Fibroblast of lung (primary cell): ENCODE measurements around the gene LYPD6. TPM values are rescaled to one million over a fixed set of nuclear protein-coding genes. Genes with fewer than 3 reads are reported as not detected.

Source experiments
- DNase-seq, 2 donors: peaks; one replicate each; pipeline versions ENCODE4 v3.0.0 to v3.0.0-alpha.2; 2010; ENCODE audit warnings: low read depth in 2 of 2
- H2AFZ ChIP-seq: 2 replicates; pipeline ENCODE4 v1.5.1; 2012; ENCODE audit warnings: low read length, control low read depth, inconsistent platforms
- H3K27ac ChIP-seq: 2 replicates; pipeline ENCODE4 v1.5.1; 2011; ENCODE audit warnings: low read length, control low read depth; ENCODE audit not compliant: insufficient read depth
- H3K27me3 ChIP-seq: 2 replicates; pipeline ENCODE4 v1.5.1; 2011; ENCODE audit warnings: mild to moderate bottlenecking, low read length; ENCODE audit not compliant: control insufficient read depth, insufficient read depth
- H3K36me3 ChIP-seq: 2 replicates; pipeline ENCODE4 v1.5.1; 2011; ENCODE audit warnings: low read length; ENCODE audit not compliant: control insufficient read depth, insufficient read depth
- H3K4me1 ChIP-seq: 2 replicates; pipeline ENCODE4 v1.5.1; 2011; ENCODE audit warnings: low read length; ENCODE audit not compliant: control insufficient read depth, insufficient read depth; ENCODE audit errors: extremely low read depth
- H3K4me2 ChIP-seq: 2 replicates; pipeline ENCODE4 v1.5.1; 2011; ENCODE audit warnings: low read length, control low read depth; ENCODE audit not compliant: insufficient read depth; ENCODE audit errors: extremely low read depth
- H3K4me3 ChIP-seq, 4 experiments: fragments of 200-600 bp in 1 of 4; sonication (generic) in 1 of 4; replicated peaks in 1 of 4; 2 replicates each; pipeline ENCODE4 v1.5.1; 2011 to 2016; ENCODE audit warnings: low read length in 4 of 4, low read depth in 3 of 4, mild to moderate bottlenecking in 3 of 4, control low read depth in 2 of 4, inconsistent platforms in 1 of 4, mixed read lengths in 1 of 4; ENCODE audit not compliant: insufficient read depth in 1 of 4; ENCODE audit errors: control extremely low read depth in 1 of 4
- H3K79me2 ChIP-seq: 2 replicates; pipeline ENCODE4 v1.5.1; 2012; ENCODE audit warnings: mild to moderate bottlenecking, low read length, inconsistent platforms; ENCODE audit not compliant: control insufficient read depth, insufficient read depth
- H3K9ac ChIP-seq: 2 replicates; pipeline ENCODE4 v1.5.1; 2011; ENCODE audit warnings: mild to moderate bottlenecking, low read length, control low read depth; ENCODE audit not compliant: insufficient read depth
- H3K9me3 ChIP-seq: 2 replicates; pipeline ENCODE4 v1.5.1; 2012; ENCODE audit warnings: low read depth, low read length; ENCODE audit not compliant: control insufficient read depth, insufficient read depth
- H4K20me1 ChIP-seq: 2 replicates; pipeline ENCODE4 v1.5.1; 2011; ENCODE audit warnings: low read length; ENCODE audit not compliant: control insufficient read depth, insufficient read depth; ENCODE audit errors: extremely low read depth
- EZH2 ChIP-seq: IDR thresholded peaks from 2 replicates; pipeline ENCODE4 v1.5.1; 2012; ENCODE audit warnings: low read length, control low read depth, mild to moderate bottlenecking; ENCODE audit errors: missing control alignments
- polyA plus RNA-seq, 2 donors: library from polyadenylated mRNA; depleted of rRNA in 1 of 2; stranded (reverse) in 1 of 2; unstranded in 1 of 2; fragments of >200 nt; gene quantifications; 2 replicates each; pipeline ENCODE4 v1.2.1, GENCODE V29; 2011 to 2012; ENCODE audit warnings: missing spikeins in 1 of 2
- total RNA-seq: library from RNA; depleted of rRNA; stranded (reverse); fragments of >200 nt; gene quantifications from 2 replicates; pipeline ENCODE4 v1.2.1, GENCODE V29; 2014
- TF ChIP-seq, protein P1 (sequence below), 2 donors: IDR thresholded peaks in 1 of 2; conservative IDR thresholded peaks in 1 of 2; 1 replicate in 1 of 2; 2 replicates in 1 of 2; pipeline ENCODE4 v1.5.1; 2011 to 2012; ENCODE audit warnings: low read length in 2 of 2, control low read depth in 1 of 2, inconsistent platforms in 1 of 2, low read depth in 1 of 2, mild to moderate bottlenecking in 1 of 2

LYPD6 gene
- total and polyA plus RNA-seq, 2 donors (not counting 1 experiment from before 2014, with no cell fraction given), result 0.17 to 3.7 TPM

DNA sequence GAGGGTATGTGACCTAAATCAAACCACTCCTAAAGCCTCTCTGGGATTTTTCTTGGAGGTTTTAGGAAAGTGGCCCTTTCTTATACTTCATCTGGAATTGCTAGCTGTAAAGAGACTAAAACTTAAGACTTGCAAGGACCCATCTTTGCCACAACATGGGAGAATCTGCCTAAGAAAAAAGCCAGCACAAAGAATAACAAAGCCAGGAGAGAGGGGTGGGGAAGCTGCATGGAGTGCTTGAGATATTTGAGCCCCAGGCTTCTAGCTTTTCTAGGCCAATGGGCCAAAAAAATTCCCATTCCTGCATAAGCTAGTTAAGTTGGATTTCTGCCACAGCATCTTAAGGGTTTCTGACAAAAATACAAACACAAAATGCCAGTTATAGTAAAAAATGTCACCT, 38.5 kb upstream of the LYPD6 start:
- H3K27me3 ChIP-seq, result no peaks in the 10 kb centered on the region
- H2AFZ ChIP-seq, result no peak overlapping the region
- no peaks in the 10 kb centered on the region for H3K79me2 ChIP-seq
- H3K9me3 ChIP-seq, result no peaks in the 10 kb centered on the region
- no peak overlapping the region for H3K27ac ChIP-seq
- H3K36me3 ChIP-seq, result no peaks in the 10 kb centered on the region
- no peak overlapping the region for H3K9ac ChIP-seq
- DNase-seq, result no peak
- H4K20me1 ChIP-seq, result no peaks in the 10 kb centered on the region
- no peak for TF ChIP-seq EZH2
- TF ChIP-seq, protein P1, sequence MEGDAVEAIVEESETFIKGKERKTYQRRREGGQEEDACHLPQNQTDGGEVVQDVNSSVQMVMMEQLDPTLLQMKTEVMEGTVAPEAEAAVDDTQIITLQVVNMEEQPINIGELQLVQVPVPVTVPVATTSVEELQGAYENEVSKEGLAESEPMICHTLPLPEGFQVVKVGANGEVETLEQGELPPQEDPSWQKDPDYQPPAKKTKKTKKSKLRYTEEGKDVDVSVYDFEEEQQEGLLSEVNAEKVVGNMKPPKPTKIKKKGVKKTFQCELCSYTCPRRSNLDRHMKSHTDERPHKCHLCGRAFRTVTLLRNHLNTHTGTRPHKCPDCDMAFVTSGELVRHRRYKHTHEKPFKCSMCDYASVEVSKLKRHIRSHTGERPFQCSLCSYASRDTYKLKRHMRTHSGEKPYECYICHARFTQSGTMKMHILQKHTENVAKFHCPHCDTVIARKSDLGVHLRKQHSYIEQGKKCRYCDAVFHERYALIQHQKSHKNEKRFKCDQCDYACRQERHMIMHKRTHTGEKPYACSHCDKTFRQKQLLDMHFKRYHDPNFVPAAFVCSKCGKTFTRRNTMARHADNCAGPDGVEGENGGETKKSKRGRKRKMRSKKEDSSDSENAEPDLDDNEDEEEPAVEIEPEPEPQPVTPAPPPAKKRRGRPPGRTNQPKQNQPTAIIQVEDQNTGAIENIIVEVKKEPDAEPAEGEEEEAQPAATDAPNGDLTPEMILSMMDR (conservative IDR thresholded peaks at IDR 0.05 in 1 of 2, IDR thresholded peaks at IDR 0.05 in 1 of 2; ENCODE audit: low read depth in 1 of 2, low read length in 2 of 2), result no peak
- no peak overlapping the region for H3K4me2 ChIP-seq
- no peaks in the 10 kb centered on the region for H3K4me1 ChIP-seq
- H3K4me3 ChIP-seq, result no peak overlapping the region

DNA sequence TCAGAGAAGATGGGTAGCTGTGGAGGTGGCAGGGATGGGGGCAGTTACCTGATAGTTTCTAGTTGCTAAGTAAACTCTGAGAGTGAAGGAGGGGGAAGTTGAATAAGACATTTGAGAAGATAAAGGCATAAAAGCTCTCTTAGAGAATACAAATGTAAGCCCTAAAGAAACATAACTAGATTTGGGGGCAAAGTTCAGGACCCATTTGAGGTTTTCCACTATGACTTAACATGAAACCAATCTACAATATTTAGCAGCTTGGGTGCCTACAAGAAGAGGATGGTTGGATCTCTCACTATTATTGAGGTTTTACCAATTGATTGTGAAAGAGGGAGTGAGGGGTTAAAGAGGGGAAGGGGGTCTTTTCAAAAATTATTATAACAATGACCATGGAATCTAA, 34.4 kb upstream of the LYPD6 start:
- H3K9ac ChIP-seq, result no peak overlapping the region
- no peak overlapping the region for H3K4me3 ChIP-seq
- H3K4me2 ChIP-seq, result no peak overlapping the region
- TF ChIP-seq EZH2, result no peak
- TF ChIP-seq, protein P1 (conservative IDR thresholded peaks at IDR 0.05 in 1 of 2, IDR thresholded peaks at IDR 0.05 in 1 of 2; ENCODE audit: low read depth in 1 of 2, low read length in 2 of 2), result no peak
- no peaks in the 10 kb centered on the region for H4K20me1 ChIP-seq
- no peaks in the 10 kb centered on the region for H3K9me3 ChIP-seq
- H3K27me3 ChIP-seq, result no peaks in the 10 kb centered on the region
- H3K4me1 ChIP-seq, result no peaks in the 10 kb centered on the region
- no peak overlapping the region for H3K27ac ChIP-seq
- H3K79me2 ChIP-seq, result no peaks in the 10 kb centered on the region
- no peak overlapping the region for H2AFZ ChIP-seq
- no peaks in the 10 kb centered on the region for H3K36me3 ChIP-seq
- DNase-seq, result no peak

DNA sequence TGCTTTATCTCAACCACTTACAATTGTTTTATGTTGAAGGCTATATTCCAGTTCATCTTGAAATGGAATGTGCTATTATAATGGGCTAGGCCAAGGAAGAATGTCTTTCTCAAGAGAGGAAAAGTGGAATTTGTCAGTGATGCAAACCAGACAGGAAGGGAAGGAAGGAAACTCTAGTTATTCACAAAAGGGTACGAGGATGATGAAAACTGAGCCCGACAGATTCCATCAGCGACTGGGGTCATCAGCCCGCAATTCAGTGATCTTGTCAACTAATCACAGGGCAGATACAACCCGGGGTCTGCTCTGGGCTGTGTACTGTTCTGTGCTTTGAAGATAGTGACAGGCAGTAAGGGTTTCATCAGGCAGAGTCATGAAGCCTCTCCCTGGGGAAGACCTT, 23.4 kb upstream of the LYPD6 start:
- no peaks in the 10 kb centered on the region for H3K9me3 ChIP-seq
- H3K4me2 ChIP-seq, result no peak overlapping the region
- peaks cover 3% of the 10 kb centered on the region for H3K27me3 ChIP-seq
- H3K79me2 ChIP-seq, result no peaks in the 10 kb centered on the region
- TF ChIP-seq, protein P1 (conservative IDR thresholded peaks at IDR 0.05 in 1 of 2, IDR thresholded peaks at IDR 0.05 in 1 of 2; ENCODE audit: low read depth in 1 of 2, low read length in 2 of 2), result no peak
- no peak for TF ChIP-seq EZH2
- H3K27ac ChIP-seq, result no peak overlapping the region
- H2AFZ ChIP-seq, result no peak overlapping the region
- no peaks in the 10 kb centered on the region for H3K4me1 ChIP-seq
- no peaks in the 10 kb centered on the region for H3K36me3 ChIP-seq
- H3K4me3 ChIP-seq, result no peak overlapping the region
- H3K9ac ChIP-seq, result no peak overlapping the region
- H4K20me1 ChIP-seq, result no peaks in the 10 kb centered on the region
- no peak for DNase-seq
